MCF 10A (cell line): Measurements from ENCODE around the gene DLAT. TPM values are rescaled to one million over a fixed set of nuclear protein-coding genes. Genes with fewer than 3 reads are reported as not detected.
"Not testable (repeated sequence)": the region's sequence is repeated elsewhere in the genome, so short reads cannot be mapped to it uniquely, and the experiment has no call there.

ENCODE experiments used
- BruUV-seq: library from RNA; stranded (reverse); fragments of 400-500 nt; replicated peaks from 2 replicates; lab custom pipeline; 2021; lab: Mats Ljungman, UMichigan
- CTCF ChIA-PET: fragments of 300-600 bp; sonication (Branson Sonifier 250); formaldehyde crosslinking; extraction: SDS; loops from one replicate; lab custom pipeline; 2021; ENCODE audit warnings: antibody characterized with exemption, inconsistent platforms; lab: Yijun Ruan, JAX
- POLR2A ChIA-PET: fragments of 300-600, 350-650 bp; sonication (Branson Sonifier 250); formaldehyde crosslinking; extraction: SDS; loops from one replicate; lab custom pipeline; 2020; ENCODE audit warnings: antibody characterized with exemption, inconsistent platforms; lab: Yijun Ruan, JAX
- DNase-seq: peaks from one replicate; pipeline ENCODE4 v3.0.0-alpha.2; 2018; ENCODE audit not compliant: unreplicated experiment
- H3K27ac Mint-ChIP-seq: one replicate; pipeline ENCODE4 v1.8.0; 2022; ENCODE audit warnings: mild to moderate bottlenecking, low read depth, mixed read lengths; ENCODE audit not compliant: unreplicated experiment
- H3K27me3 Mint-ChIP-seq: one replicate; pipeline ENCODE4 v1.8.0; 2022; ENCODE audit warnings: mixed read lengths; ENCODE audit not compliant: insufficient read depth, unreplicated experiment
- H3K36me3 Mint-ChIP-seq: one replicate; pipeline ENCODE4 v1.8.0; 2022; ENCODE audit warnings: mild to moderate bottlenecking, moderate library complexity, mixed read lengths; ENCODE audit not compliant: insufficient read depth, unreplicated experiment
- H3K4me1 Mint-ChIP-seq: one replicate; pipeline ENCODE4 v1.8.0; 2022; ENCODE audit warnings: mixed read lengths; ENCODE audit not compliant: insufficient read depth, unreplicated experiment
- H3K4me3 Mint-ChIP-seq: one replicate; pipeline ENCODE4 v1.8.0; 2022; ENCODE audit warnings: mild to moderate bottlenecking, moderate library complexity, mixed read lengths; ENCODE audit not compliant: unreplicated experiment
- H3K9me3 Mint-ChIP-seq: one replicate; pipeline ENCODE4 v1.8.0; 2022; ENCODE audit warnings: mixed read lengths; ENCODE audit not compliant: unreplicated experiment
- CTCF ChIP-seq: fragments of 200-600 bp; IDR thresholded peaks from one replicate; pipeline ENCODE4 v1.8.0; 2022; ENCODE audit warnings: antibody characterized with exemption, mild to moderate bottlenecking; ENCODE audit not compliant: unreplicated experiment
- intact Hi-C: fragments of 100-400 bp; cut with micrococcal nuclease; formaldehyde crosslinking; loops from 2 replicates; pipeline ENCODE4 v1.14.1; 2022
- total RNA-seq: library from RNA; stranded (reverse); gene quantifications from 2 replicates; pipeline ENCODE4 v1.2.3, GENCODE V29; 2022

The DLAT gene
- total RNA-seq, 1 experiment from 2014 or later: 43.3 TPM

- TF ChIP-seq CTCF: no peak
- H3K9me3 Mint-ChIP-seq: no peaks in the 10 kb centered on the region
- peaks cover 7% of the 10 kb centered on the region for H3K4me1 Mint-ChIP-seq
- intact Hi-C loops: no loop called here
- H3K4me3 Mint-ChIP-seq: peak overlapping the region; percentile 91
- ChIA-PET CTCF (interaction anchor here (0.6 to 0.7 kb wide), 3 partner anchors 15 to 93 kb away, joined by 3 to 4 read pairs (median 4); no protein-coding TSS in a partner anchor), POLR2A (interaction anchor here (0.6 to 2.5 kb wide), 16 partner anchors 8 to 224 kb away, joined by 3 to 12 read pairs (median 4); partner anchors contain the start of genes ALG9, NKAPD1, PIH1D2 and SDHD)
- TSS peak; percentile 48 for BruUV-seq
- no peaks in the 10 kb centered on the region for H3K27me3 Mint-ChIP-seq
- DNase-seq: no peak
- H3K27ac Mint-ChIP-seq: peak overlapping the region; percentile 95
- peaks cover 40% of the 10 kb centered on the region for H3K36me3 Mint-ChIP-seq
Observed at GRCh38 chr11:112024178-112024772, 933 bp upstream of the DLAT start.

- TF ChIP-seq CTCF: no peak
- H3K27ac Mint-ChIP-seq: peak overlapping the region; percentile 95
- no peak for DNase-seq
- CTCF ChIA-PET: interaction anchor here (0.6 kb wide), 2 partner anchors 255 to 1647 kb away, joined by 3 read pairs; no protein-coding TSS in a partner anchor
- intact Hi-C loops: loop anchor here (1.0 kb wide), 1 partner anchor 146 kb away; the partner anchor contains the start of genes CFAP68 and FDXACB1
- BruUV-seq: no TSS peak
- POLR2A ChIA-PET: interaction anchor here (0.6 to 2.5 kb wide), 13 partner anchors 9 to 148 kb away, joined by 3 to 12 read pairs (median 3); partner anchors contain the start of genes NKAPD1, PIH1D2, SDHD and TIMM8B
- no peaks in the 10 kb centered on the region for H3K9me3 Mint-ChIP-seq
- peak overlapping the region; percentile 91 for H3K4me3 Mint-ChIP-seq
- no peaks in the 10 kb centered on the region for H3K27me3 Mint-ChIP-seq
- peaks cover 7% of the 10 kb centered on the region for H3K4me1 Mint-ChIP-seq
- H3K36me3 Mint-ChIP-seq: peaks cover 40% of the 10 kb centered on the region
Observed at GRCh38 chr11:112025707-112026106, 499 bp downstream of the DLAT start.

- BruUV-seq, H3K9me3 Mint-ChIP-seq, CTCF ChIA-PET, H3K4me1 Mint-ChIP-seq, DNase-seq, H3K4me3 Mint-ChIP-seq, intact Hi-C loops, H3K27me3 Mint-ChIP-seq, H3K27ac Mint-ChIP-seq: not testable (repeated sequence)
- POLR2A ChIA-PET: interaction anchor here (2.5 kb wide), 1 partner anchor 47 kb away, joined by 12 read pairs; the partner anchor contains the start of genes NKAPD1 and PIH1D2
- H3K36me3 Mint-ChIP-seq: peaks cover 45% of the 10 kb centered on the region
Observed at GRCh38 chr11:112026784-112027410, 1.7 kb downstream of the DLAT start.

GRCh38 chr11:112029460-112029859 lies 4.3 kb downstream of the DLAT start:
- peak overlapping the region; percentile 31 for H3K27ac Mint-ChIP-seq
- BruUV-seq: no TSS peak
- no peak overlapping the region for H3K4me3 Mint-ChIP-seq
- ChIA-PET POLR2A (no interaction called here), CTCF (no interaction called here)
- no peak for TF ChIP-seq CTCF
- H3K27me3 Mint-ChIP-seq: no peaks in the 10 kb centered on the region
- no peak for DNase-seq
- H3K36me3 Mint-ChIP-seq: peaks cover 54% of the 10 kb centered on the region
- H3K9me3 Mint-ChIP-seq: no peaks in the 10 kb centered on the region
- intact Hi-C loops: no loop called here
- peaks cover under 1% of the 10 kb centered on the region for H3K4me1 Mint-ChIP-seq
